Activated CD8-positive, alpha-beta memory T cell treated with anti-CD3 and anti-CD28 coated beads for 24 hours (primary cell): Measurements from ENCODE around the gene RNF207.
"Not testable (repeated sequence)": the region's sequence is repeated elsewhere in the genome, so short reads cannot be mapped to it uniquely, and the experiment has no call there.

Experiments
- DNase-seq: peaks from one replicate; pipeline ENCODE4 v3.0.0-alpha.2; 2020

Gene RNF207

GRCh38 chr1:6200188-6200809 is 5.6 kb upstream of the RNF207 start:
- no peak for DNase-seq

DNA sequence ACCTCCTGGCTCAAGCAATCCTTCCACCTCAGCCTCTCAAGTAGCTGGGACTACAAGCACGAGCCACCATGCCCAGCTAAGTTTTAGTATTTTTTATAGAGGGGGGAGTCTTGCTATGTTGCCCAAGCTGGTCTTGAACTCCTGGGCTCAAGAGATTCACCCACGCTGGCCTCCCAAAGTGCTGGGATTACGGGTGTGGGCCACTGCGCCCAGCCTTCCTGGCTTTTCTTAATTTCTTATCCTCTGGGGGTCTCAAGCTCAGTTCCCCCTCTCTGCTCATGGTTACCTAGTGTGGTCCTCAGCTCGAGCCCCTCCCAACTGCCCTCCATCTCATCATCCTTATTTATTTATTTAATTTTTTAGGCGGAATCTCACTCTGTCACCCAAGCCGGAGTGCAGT is 3.7 kb upstream of the RNF207 start:
- no peak for DNase-seq

DNA sequence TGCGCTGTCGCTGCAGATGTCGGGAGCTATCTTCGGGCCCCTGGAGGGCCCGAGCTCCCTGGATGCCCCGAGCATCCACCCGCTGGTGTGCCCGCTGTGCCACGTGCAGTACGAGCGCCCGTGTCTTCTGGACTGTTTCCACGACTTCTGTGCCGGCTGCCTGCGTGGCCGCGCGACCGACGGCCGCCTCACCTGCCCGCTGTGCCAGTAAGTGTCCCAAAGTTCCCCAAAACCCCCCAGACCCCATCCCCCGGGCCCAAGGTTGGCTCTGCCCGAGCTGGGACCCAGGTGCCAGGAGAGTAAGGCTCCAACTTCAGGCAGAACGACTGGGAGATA is 569 bp downstream of the RNF207 start:
- no peak for DNase-seq

- no peak for DNase-seq
Observed at GRCh38 chr1:6207075-6207885, 1.4 kb downstream of the RNF207 start.

GRCh38 chr1:6207921-6208320 is 2.0 kb downstream of the RNF207 start:
- DNase-seq = no peak

GRCh38 chr1:6208723-6209660 is 3.1 kb downstream of the RNF207 start:
- DNase-seq = peak; percentile 63

GRCh38 chr1:6209661-6210580 is 4.0 kb downstream of the RNF207 start:
- no peak for DNase-seq

- no peak for DNase-seq
Observed at GRCh38 chr1:6210591-6211355, 4.9 kb downstream of the RNF207 start.

- DNase-seq = no peak
Observed at GRCh38 chr1:6211731-6212130, 5.8 kb downstream of the RNF207 start.

DNA sequence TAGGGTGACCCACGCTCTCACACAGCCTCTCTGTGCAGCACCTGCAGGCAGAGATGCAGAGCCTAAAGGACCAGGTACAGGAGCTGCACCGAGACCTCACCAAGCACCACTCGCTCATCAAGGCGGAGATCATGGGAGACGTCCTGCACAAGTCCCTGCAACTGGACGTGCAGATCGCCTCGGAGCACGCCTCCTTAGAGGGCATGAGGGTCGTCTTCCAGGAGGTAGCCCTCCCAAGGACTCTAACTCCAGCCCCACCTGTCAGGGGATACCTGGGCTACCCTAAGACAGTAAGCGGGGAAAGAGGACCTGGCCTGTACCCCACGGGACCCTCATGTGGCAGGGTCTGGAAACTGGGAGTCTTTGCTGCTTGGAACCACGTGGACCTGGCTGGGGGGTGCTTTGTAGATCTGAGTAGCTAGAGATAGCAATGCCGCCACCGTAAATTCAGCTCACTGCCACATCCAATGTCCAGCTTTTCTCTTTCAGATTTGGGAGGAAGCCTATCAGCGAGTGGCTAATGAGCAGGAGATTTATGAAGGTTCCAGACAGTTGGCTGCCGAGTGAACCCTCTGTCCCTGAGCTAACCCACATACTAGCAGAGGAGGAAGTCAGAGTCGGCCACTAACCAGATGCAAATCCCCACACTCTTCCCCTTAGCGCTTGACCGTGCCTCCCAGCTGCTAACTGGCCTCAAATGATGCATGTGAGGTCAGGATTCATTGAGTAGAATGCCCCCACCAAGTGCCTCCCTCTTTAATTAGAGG is 6.5 kb downstream of the RNF207 start:
- DNase-seq = no peak

GRCh38 chr1:6218375-6219164 is 12.7 kb downstream of the RNF207 start:
- no peak for DNase-seq

DNA sequence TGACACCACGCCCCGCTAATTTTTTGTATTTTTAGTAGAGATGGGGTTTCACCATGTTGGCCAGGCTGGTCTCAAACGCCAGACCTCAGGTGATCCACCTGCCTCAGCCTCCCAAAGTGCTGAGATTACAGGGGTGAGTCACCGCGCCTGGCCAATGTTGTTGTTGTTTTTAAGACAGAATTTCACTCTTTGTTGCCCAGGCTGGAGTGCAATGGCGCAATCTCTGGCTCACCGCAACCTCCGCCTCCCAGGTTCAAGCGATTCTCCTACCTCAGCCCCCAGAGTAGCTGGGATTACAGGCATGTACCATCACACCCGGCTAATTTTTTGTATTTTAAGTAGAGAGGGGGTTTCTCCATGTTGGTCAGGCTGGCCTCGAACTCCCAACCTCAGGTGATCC is 13.7 kb downstream of the RNF207 start:
- not testable (repeated sequence) for DNase-seq

DNA sequence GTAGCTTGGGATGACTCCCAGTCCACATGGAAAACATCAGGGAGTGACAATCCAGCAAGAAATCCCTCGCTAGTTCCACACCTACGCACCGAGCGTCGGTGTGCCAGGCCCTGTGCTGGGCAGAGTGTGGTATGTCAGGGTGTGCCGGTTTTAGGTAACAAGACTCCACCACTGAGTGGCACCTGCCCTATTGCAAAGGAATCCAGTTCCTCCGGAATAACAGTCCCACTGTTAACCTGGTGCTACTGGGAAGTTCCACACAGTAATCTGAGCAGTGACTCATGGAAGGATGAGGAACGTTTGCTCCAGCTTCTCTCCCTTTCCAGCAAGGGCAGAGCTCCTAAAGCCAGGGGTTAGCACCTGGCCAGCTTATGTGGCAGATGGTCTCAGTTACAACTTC is 14.3 kb downstream of the RNF207 start:
- no peak for DNase-seq

- no peak for DNase-seq
Observed at GRCh38 chr1:6221210-6221784, 15.4 kb downstream of the RNF207 start.

DNA sequence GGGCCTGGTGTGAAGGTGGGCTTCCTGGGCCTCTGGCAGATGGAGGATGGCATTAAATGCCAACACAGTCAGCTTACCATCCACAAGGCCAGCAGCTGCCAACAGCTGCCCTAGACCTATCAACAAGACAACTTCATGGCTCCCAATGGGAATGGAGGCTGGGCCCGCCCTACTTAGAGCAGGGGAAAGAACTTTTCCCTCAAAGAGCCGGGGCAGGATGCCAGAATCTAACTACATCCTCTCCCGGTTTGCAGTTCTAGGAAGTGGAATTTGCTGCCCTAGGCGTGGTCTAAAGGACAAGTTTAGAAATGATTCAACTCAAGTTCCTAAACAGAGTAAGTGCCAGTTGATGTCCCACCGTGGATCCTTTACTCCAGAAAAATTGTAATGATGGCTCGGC is 16.7 kb downstream of the RNF207 start:
- no peak for DNase-seq

GRCh38 chr1:6223617-6224016 is 17.7 kb downstream of the RNF207 start:
- no peak for DNase-seq

- no peak for DNase-seq
Observed at GRCh38 chr1:6224718-6225117, 18.8 kb downstream of the RNF207 start.

DNA sequence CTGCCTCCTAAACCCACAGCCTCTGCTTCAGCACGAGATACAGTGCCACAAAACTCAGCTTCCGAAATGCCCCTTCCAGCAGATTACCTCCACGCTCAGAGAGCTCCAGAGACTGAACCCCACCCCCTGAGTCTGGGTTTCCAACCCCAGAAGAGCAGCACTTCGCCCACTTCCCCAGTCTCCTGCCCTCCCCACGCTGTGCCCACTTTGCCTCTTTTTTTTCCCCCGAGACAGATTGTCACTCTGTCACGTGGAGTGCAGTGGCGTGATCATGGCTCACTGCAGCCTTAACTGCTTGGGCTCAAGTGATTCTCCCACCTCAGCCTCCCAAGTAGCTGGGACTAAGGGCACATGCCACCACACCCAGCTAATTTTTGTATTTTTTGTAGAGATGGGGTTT is 19.7 kb downstream of the RNF207 start:
- DNase-seq = no peak

DNA sequence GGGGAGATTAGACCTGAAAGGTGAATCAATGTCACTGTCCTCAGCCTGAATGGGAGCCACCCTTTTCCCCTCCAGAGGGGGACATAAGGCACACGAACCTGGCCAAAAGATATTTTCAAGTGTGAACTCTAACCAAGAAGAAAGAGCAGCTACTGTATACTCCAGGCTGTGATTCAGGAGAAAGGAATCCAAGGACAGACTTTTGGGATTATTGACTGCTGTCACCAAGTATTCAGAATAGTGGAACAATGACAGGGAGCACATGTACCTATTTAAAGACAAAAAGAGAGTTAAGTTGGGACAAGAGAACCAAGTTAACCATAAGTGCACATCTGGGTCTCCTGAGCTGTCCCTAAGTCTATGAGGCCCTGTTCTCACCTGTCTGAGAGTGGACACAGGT is 27.5 kb downstream of the RNF207 start:
- no peak for DNase-seq
